Stimulated activated CD8-positive, alpha-beta memory T cell treated with anti-CD3 and anti-CD28 coated beads, Interleukin-12 subunit alpha, Interleukin-12 subunit beta, amount 100 ng/mL, for 4 hours (primary cell): ENCODE measurements around the gene DNAH10.

ENCODE experiments used
- DNase-seq: peaks from one replicate; pipeline ENCODE4 v3.0.0-alpha.2; 2020; ENCODE audit warnings: low read depth

DNAH10 gene

GRCh38 chr12:123948401-123948795, 186.3 kb downstream of the DNAH10 start:
- no peak for DNase-seq

- no peak for DNase-seq
Measured at GRCh38 chr12:123948796-123949769, 187.0 kb downstream of the DNAH10 start.

- no peak for DNase-seq
Measured at GRCh38 chr12:123949770-123950165, 187.7 kb downstream of the DNAH10 start.

GRCh38 chr12:123950476-123951349, 188.6 kb downstream of the DNAH10 start:
- DNase-seq = no peak

- no peak for DNase-seq
Measured at GRCh38 chr12:123951467-123951866, 189.4 kb downstream of the DNAH10 start.

GRCh38 chr12:123952037-123952436, 189.9 kb downstream of the DNAH10 start:
- DNase-seq = no peak

- no peak for DNase-seq
Measured at GRCh38 chr12:123954647-123955350, 192.7 kb downstream of the DNAH10 start.

GRCh38 chr12:123956249-123956648, 194.1 kb downstream of the DNAH10 start:
- no peak for DNase-seq

- DNase-seq = no peak
Measured at GRCh38 chr12:123957196-123957595, 195.1 kb downstream of the DNAH10 start.

GRCh38 chr12:123958462-123958861, 196.4 kb downstream of the DNAH10 start:
- no peak for DNase-seq

GRCh38 chr12:123958876-123959275, 196.8 kb downstream of the DNAH10 start:
- no peak for DNase-seq

- DNase-seq = no peak
Measured at GRCh38 chr12:123960029-123960735, 198.1 kb downstream of the DNAH10 start.

GRCh38 chr12:123960856-123961255, 198.8 kb downstream of the DNAH10 start:
- DNase-seq = no peak

- no peak for DNase-seq
Measured at GRCh38 chr12:123961585-123962345, 199.7 kb downstream of the DNAH10 start.

- DNase-seq = no peak
Measured at GRCh38 chr12:123962513-123962912, 200.4 kb downstream of the DNAH10 start.

- no peak for DNase-seq
Measured at GRCh38 chr12:123963821-123964220, 201.7 kb downstream of the DNAH10 start.

- DNase-seq = no peak
Measured at GRCh38 chr12:123965382-123965781, 203.3 kb downstream of the DNAH10 start.

- DNase-seq = no peak
Measured at GRCh38 chr12:123966596-123966995, 204.5 kb downstream of the DNAH10 start.

- DNase-seq = no peak
Measured at GRCh38 chr12:123967121-123967586, 205.1 kb downstream of the DNAH10 start.

- DNase-seq = no peak
Measured at GRCh38 chr12:123971449-123971769, 209.3 kb downstream of the DNAH10 start.
